ENCODE measurements around the gene NR5A1. TPM values are rescaled to one million over a fixed set of nuclear protein-coding genes. Genes with fewer than 3 reads are reported as not detected.

Gene NR5A1
- total and polyA plus RNA-seq, 10 of the 15 experiments (the other 5 are each of a cell fraction or from before 2014, with no cell fraction given), result 0.06 to 0.24 (median 0.08) TPM; not detected in 5

- TF ChIP-seq PKNOX1 (IDR thresholded peaks at IDR 0.05), result no peak
- TF ChIP-seq NR2F1 (conservative IDR thresholded peaks at IDR 0.05), result no peak
- no peak for TF ChIP-seq MEF2B (IDR thresholded peaks at IDR 0.05; ENCODE audit: partially characterized antibody, poor library complexity, severe bottlenecking)
- no peak for TF ChIP-seq BMI1 (IDR thresholded peaks at IDR 0.05; ENCODE audit: borderline replicate concordance)
- no peak for TF ChIP-seq EGR1 (IDR thresholded peaks at IDR 0.05; ENCODE audit: borderline replicate concordance in 1 of 2, low read depth in 2 of 2, low read length in 2 of 2)
- TF ChIP-seq ZBTB4 (CRISPR knock-in tag; IDR thresholded peaks at IDR 0.05), result no peak
These were observed 68.1 kb downstream of the NR5A1 start (continued) for GRCh38 chr9:124439086-124439485.

GRCh38 chr9:124438091-124438490 is 69.1 kb downstream of the NR5A1 start:
- no peak overlapping the region for H3K4me2 ChIP-seq (ENCODE audit: control insufficient read depth, insufficient read depth)
- H3K27me3 ChIP-seq (replicated peaks in 1 of 2; ENCODE audit: control insufficient read depth in 2 of 2, insufficient read depth in 2 of 2, low read length in 1 of 2), result no peaks in the 10 kb centered on the region
- no peaks in the 10 kb centered on the region for H3K79me2 ChIP-seq (ENCODE audit: control insufficient read depth, insufficient read depth, low read length)
- peaks cover 7% of the 10 kb centered on the region; the same call in 1 of the 3 replicates for H3K9me3 ChIP-seq (replicated peaks; ENCODE audit: control insufficient read depth, insufficient read depth, low read length)
- no peaks in the 10 kb centered on the region for H4K20me1 ChIP-seq (ENCODE audit: control insufficient read depth, insufficient read depth)
- ChIA-PET POLR2A (interaction anchor here (0.6 kb wide), 1 partner anchor 202 kb away, joined by 10 read pairs; no protein-coding TSS in a partner anchor), CTCF (no interaction called here), RAD21 (ENCODE audit: unreplicated experiment) (no interaction called here), SMC1A (ENCODE audit: uncharacterized antibody, unreplicated experiment) (no interaction called here)
- intact Hi-C loops (cut with micrococcal nuclease; ENCODE audit: unreplicated experiment) (no loop called here), in situ Hi-C loops (cut with MboI) (no loop called here)
- H3K9ac ChIP-seq (ENCODE audit: control insufficient read depth, insufficient read depth, low read length), result no peak overlapping the region
- no peak overlapping the region for H3K27ac ChIP-seq (ENCODE audit: control insufficient read depth, insufficient read depth)
- ATAC-seq (no peak), FAIRE-seq (no peak), DNase-seq (ENCODE audit: low read depth, low spot score) (no peak)
- no peak overlapping the region for H3K4me3 ChIP-seq
- H3K36me3 ChIP-seq (ENCODE audit: control insufficient read depth in 2 of 2, insufficient read depth in 2 of 2, low read length in 1 of 2), result no peaks in the 10 kb centered on the region
- no TSS peak for BruUV-seq (replicated peaks)
- H3K4me1 ChIP-seq (ENCODE audit: control insufficient read depth, insufficient read depth, low read length), result peaks cover 9% of the 10 kb centered on the region
- no peak overlapping the region for H2AFZ ChIP-seq (ENCODE audit: control insufficient read depth, low read depth, low read length)
- 55% methylated on average over 9 of the region's 9 CpGs for WGBS (ENCODE audit: insufficient coverage, insufficient replicate concordance, low lambda C conversion rate, missing lambda C conversion rate)
- no peak for TF ChIP-seq PBX3 (IDR thresholded peaks at IDR 0.05; ENCODE audit: insufficient replicate concordance, low read depth, low read length)
- no peak for TF ChIP-seq IKZF1 (conservative IDR thresholded peaks at IDR 0.05)
- no peak for TF ChIP-seq IRF3 (IDR thresholded peaks at IDR 0.05)
- no peak for TF ChIP-seq JUND (IDR thresholded peaks at IDR 0.05; ENCODE audit: low read depth, low read length)
- no peak for TF ChIP-seq FOXM1 (IDR thresholded peaks at IDR 0.05; ENCODE audit: low read depth, low read length)
- TF ChIP-seq SMAD1 (IDR thresholded peaks at IDR 0.05; ENCODE audit: low read depth, partially characterized antibody), result no peak
- no peak for TF ChIP-seq SMC3 (IDR thresholded peaks at IDR 0.05; ENCODE audit: borderline replicate concordance, low read length)
- TF ChIP-seq RUNX3 (IDR thresholded peaks at IDR 0.05; ENCODE audit: low read length), result no peak
